Epithelial cell of proximal tubule (primary cell): Measurements from ENCODE around the gene SDK2. TPM values are rescaled to one million over a fixed set of nuclear protein-coding genes. Genes with fewer than 3 reads are reported as not detected.

ENCODE experiments used
- DNase-seq: peaks from one replicate; pipeline ENCODE4 v3.0.0-alpha.2; 2011; ENCODE audit warnings: low read depth
- H3K4me3 ChIP-seq: 2 replicates; pipeline ENCODE4 v1.5.1; 2011; ENCODE audit warnings: low read depth, mild to moderate bottlenecking, low read length
- total RNA-seq: library from RNA; depleted of rRNA; stranded (reverse); fragments of >200 nt; gene quantifications from 2 replicates; pipeline ENCODE4 v1.2.3, GENCODE V29; 2015
- TF ChIP-seq, protein P1 (sequence below): conservative IDR thresholded peaks from 2 replicates; pipeline ENCODE4 v1.5.1; 2012; ENCODE audit warnings: low read depth, mild to moderate bottlenecking, low read length

SDK2 gene
- total RNA-seq, 1 donor from 2014 or later, result 0.12 TPM

DNA sequence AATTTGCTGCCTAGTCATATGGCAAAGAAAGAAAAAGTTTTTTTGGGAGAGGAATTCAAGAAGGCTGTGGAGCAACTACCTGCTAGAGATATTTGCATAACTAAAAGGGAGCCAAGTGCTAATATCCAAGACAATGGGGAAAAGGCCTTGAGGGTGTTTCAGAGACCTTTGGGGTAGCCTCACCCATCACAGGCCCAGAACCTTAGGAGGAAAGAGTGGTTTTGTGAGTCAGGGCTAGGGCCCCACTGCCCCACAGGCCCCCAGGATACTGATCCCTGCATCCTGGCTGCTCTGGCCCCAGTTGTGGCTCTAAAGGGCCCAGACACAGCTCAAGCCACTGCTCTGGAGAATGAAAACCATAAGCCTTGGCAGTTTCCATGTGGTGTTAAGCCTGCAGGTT is 41.9 kb upstream of the SDK2 start:
- TF ChIP-seq, protein P1, sequence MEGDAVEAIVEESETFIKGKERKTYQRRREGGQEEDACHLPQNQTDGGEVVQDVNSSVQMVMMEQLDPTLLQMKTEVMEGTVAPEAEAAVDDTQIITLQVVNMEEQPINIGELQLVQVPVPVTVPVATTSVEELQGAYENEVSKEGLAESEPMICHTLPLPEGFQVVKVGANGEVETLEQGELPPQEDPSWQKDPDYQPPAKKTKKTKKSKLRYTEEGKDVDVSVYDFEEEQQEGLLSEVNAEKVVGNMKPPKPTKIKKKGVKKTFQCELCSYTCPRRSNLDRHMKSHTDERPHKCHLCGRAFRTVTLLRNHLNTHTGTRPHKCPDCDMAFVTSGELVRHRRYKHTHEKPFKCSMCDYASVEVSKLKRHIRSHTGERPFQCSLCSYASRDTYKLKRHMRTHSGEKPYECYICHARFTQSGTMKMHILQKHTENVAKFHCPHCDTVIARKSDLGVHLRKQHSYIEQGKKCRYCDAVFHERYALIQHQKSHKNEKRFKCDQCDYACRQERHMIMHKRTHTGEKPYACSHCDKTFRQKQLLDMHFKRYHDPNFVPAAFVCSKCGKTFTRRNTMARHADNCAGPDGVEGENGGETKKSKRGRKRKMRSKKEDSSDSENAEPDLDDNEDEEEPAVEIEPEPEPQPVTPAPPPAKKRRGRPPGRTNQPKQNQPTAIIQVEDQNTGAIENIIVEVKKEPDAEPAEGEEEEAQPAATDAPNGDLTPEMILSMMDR, result no peak
- no peak for DNase-seq
- H3K4me3 ChIP-seq, result no peak overlapping the region

DNA sequence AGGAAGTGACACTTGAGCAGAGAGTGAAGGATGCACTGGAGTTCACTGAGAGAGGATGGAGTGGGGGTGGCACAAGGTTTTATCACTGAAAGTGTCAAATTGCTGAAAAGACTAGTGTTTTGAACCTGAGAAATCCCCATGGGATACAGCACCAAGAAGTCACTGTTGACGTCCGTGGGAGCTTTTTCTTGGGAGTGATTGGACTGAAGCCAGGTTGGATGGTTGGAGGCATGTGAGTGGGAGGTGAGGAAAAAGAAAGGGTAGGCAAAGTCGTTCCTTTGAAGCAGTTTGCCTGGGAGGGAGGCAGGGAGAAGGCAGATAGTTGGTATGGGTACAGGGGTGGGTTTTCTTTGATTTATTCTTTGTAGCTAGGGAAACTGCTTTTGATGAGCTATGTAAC is 39.9 kb upstream of the SDK2 start:
- H3K4me3 ChIP-seq, result no peak overlapping the region
- DNase-seq, result no peak
- TF ChIP-seq, protein P1, result no peak

DNA sequence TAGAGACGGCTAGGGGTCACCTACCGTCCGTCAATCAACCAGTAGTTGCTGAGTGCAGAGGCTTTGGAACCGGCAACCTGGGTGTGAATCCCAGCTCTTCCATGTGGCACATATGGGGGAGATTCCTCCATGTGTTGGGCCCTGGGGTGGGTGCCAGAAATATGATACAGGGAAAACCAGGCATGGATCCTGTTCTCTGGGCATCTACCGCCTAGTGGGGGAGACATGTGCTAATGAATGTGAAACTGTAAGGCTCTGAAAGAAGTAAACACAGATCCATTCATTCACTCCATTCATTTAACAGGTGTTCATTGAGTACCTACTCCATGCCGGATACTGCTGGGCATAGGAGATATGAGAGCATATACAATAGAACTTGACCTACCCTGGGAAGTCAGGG is 39.5 kb upstream of the SDK2 start:
- no peak overlapping the region for H3K4me3 ChIP-seq
- DNase-seq, result no peak
- TF ChIP-seq, protein P1, result no peak

DNA sequence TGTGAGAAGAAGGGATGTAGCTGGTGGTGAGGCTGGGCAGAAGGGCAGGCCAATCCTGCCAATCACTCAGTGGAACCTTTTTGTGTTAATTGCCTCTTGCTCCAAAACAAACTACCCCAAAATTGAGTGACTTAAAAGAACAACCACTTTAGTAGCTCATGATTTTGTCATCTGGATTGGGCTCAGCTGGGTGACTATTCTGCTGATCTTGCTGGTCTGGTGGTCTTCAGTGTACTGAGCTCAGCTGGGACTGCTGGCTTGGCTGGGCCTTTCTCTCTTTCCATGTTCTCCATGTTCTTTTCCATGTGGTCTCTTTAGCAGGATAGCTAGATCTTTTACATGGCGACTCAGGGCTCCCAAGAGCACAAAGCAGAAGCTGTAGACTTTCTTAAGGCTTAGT is 37.7 kb upstream of the SDK2 start:
- no peak for DNase-seq
- TF ChIP-seq, protein P1, result no peak
- no peak overlapping the region for H3K4me3 ChIP-seq

DNA sequence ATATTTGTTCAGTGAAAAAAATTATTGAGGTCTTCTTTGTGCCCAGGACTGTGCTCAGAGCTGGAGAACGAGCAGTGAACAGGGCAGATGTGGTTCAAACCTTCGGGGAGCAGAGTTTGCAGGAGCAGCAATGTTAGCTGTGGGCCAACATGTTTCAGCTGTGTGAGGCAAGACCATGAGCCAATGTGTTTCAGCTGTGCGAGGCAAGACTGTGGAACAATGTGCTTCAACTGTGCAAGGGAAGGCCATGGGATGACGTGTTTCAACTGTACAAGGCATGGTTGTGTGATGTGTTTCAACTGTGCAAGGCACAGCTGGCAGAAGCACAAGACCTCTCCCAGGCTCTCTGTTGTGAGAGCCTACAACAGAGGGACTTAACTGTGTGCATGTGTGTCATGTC is 35.2 kb upstream of the SDK2 start:
- no peak overlapping the region for H3K4me3 ChIP-seq
- TF ChIP-seq, protein P1, result no peak
- no peak for DNase-seq

DNA sequence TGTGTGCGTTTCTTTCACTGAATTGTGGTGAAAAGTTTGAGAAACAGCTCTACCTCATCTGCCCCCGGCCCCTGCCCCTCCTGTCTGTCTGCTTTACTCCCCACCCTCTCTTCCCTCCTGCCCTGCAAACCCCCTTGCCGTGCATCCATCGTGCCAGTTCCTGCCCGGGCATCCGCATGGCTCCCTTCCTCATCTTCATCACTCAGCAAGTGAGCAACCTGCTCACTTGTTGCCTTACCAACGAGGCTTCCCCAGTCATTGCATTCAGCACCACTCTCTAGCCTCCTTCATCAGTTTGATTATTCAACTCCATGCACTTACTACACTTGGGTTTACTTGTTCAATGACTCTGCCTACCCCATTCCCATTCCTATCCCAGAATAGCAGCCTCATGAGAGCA is 34.8 kb upstream of the SDK2 start:
- DNase-seq, result no peak
- H3K4me3 ChIP-seq, result no peak overlapping the region
- TF ChIP-seq, protein P1, result no peak

DNA sequence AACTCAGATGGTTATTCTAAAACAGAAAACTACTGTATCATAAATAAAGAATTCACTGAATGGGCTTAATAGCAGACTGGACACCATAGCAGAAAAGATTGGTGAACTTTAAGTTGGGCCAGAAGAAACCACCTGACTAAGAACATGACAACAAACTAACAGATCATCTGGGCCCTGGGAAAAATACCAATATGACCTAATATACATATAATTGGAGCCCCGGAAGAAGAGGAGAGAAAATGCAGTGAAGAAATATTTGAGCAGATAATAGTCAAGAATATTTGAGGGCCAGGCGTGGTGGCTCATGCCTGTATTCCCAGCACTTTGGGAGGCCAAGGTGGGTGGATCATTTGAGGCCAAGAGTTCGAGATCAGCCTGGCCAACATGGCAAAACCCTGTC is 25.5 kb upstream of the SDK2 start:
- TF ChIP-seq, protein P1, result no peak
- no peak for DNase-seq
- no peak overlapping the region for H3K4me3 ChIP-seq
